HG03066 (cell line): Measurements from ENCODE around the gene GLRA1.
"Not testable (repeated sequence)": the region's sequence is repeated elsewhere in the genome, so short reads cannot be mapped to it uniquely, and the experiment has no call there.

ENCODE experiments used
- ATAC-seq: cut with Tn5 transposase; IDR thresholded peaks from one replicate; pipeline ENCODE4 v1.9.1; 2021; ENCODE audit warnings: low read depth; ENCODE audit not compliant: unreplicated experiment

GLRA1 gene

GRCh38 chr5:151921916-151922315 is 2.7 kb downstream of the GLRA1 start:
- ATAC-seq, result no peak

- ATAC-seq, result no peak
These were observed 6.7 kb downstream of the GLRA1 start for GRCh38 chr5:151917904-151918303.

- no peak for ATAC-seq
These were observed 11.2 kb downstream of the GLRA1 start for GRCh38 chr5:151913425-151913824.

- ATAC-seq, result no peak
These were observed 12.3 kb downstream of the GLRA1 start for GRCh38 chr5:151912360-151912759.

GRCh38 chr5:151911011-151911410 is 13.6 kb downstream of the GLRA1 start:
- no peak for ATAC-seq

GRCh38 chr5:151909628-151910027 is 15.0 kb downstream of the GLRA1 start:
- no peak for ATAC-seq

- no peak for ATAC-seq
These were observed 18.4 kb downstream of the GLRA1 start for GRCh38 chr5:151906246-151906645.

- ATAC-seq, result no peak
These were observed 19.1 kb downstream of the GLRA1 start for GRCh38 chr5:151905557-151905961.

GRCh38 chr5:151904909-151905308 is 19.7 kb downstream of the GLRA1 start:
- ATAC-seq, result no peak

GRCh38 chr5:151904127-151904526 is 20.5 kb downstream of the GLRA1 start:
- ATAC-seq, result no peak

GRCh38 chr5:151903243-151903653 is 21.4 kb downstream of the GLRA1 start:
- ATAC-seq, result peak; percentile 91

- ATAC-seq, result no peak
These were observed 22.4 kb downstream of the GLRA1 start for GRCh38 chr5:151902215-151902614.

- ATAC-seq, result no peak
These were observed 23.0 kb downstream of the GLRA1 start for GRCh38 chr5:151901611-151902010.

GRCh38 chr5:151900891-151901290 is 23.8 kb downstream of the GLRA1 start:
- no peak for ATAC-seq

- ATAC-seq, result no peak
These were observed 25.3 kb downstream of the GLRA1 start for GRCh38 chr5:151899399-151899798.

GRCh38 chr5:151897896-151898295 is 26.8 kb downstream of the GLRA1 start:
- ATAC-seq, result no peak

GRCh38 chr5:151897020-151897552 is 27.6 kb downstream of the GLRA1 start:
- no peak for ATAC-seq

GRCh38 chr5:151896031-151896691 is 28.5 kb downstream of the GLRA1 start:
- no peak for ATAC-seq

- no peak for ATAC-seq
These were observed 29.0 kb downstream of the GLRA1 start for GRCh38 chr5:151895660-151896030.

GRCh38 chr5:151893485-151893884 is 31.2 kb downstream of the GLRA1 start:
- not testable (repeated sequence) for ATAC-seq

GRCh38 chr5:151892393-151892792 is 32.3 kb downstream of the GLRA1 start:
- ATAC-seq, result no peak

GRCh38 chr5:151890299-151890698 is 34.4 kb downstream of the GLRA1 start:
- ATAC-seq, result no peak

- ATAC-seq, result no peak
These were observed 35.0 kb downstream of the GLRA1 start for GRCh38 chr5:151889614-151890013.
